Stomach (tissue), 9 donors: ENCODE results near the gene FAM222A. TPM values are rescaled to one million over a fixed set of nuclear protein-coding genes. Genes with fewer than 3 reads are reported as not detected.

ENCODE experiments used
- DNase-seq, 2 donors: peaks; one replicate each; pipeline versions ENCODE4 v3.0.0 to v3.0.0-alpha.2; 2013 to 2019
- H3K27ac ChIP-seq, 5 donors: fragments of 200-600 bp in 4 of 5; sonication (generic) in 4 of 5; one replicate each; pipeline ENCODE4 v1.5.1; 2013 to 2019; ENCODE audit warnings: mild to moderate bottlenecking in 1 of 5, moderate library complexity in 1 of 5
- H3K27me3 ChIP-seq, 3 donors: fragments of 200-600 bp; sonication (generic); one replicate each; pipeline ENCODE4 v1.5.1; 2017 to 2019; ENCODE audit warnings: mixed run types in 1 of 3
- H3K36me3 ChIP-seq, 4 donors: fragments of 200-600 bp; sonication (generic); 1 replicate in 3 of 4; 2 replicates in 1 of 4; pipeline ENCODE4 v1.5.1; 2016 to 2019
- H3K4me1 ChIP-seq, 4 donors: fragments of 200-600 bp; sonication (generic); one replicate each; pipeline ENCODE4 v1.5.1; 2016 to 2019
- H3K4me3 ChIP-seq, 4 donors: fragments of 200-600 bp; sonication (generic) in 3 of 4; one replicate each; pipeline ENCODE4 v1.5.1; 2016 to 2019; ENCODE audit warnings: mild to moderate bottlenecking in 1 of 4
- H3K9me3 ChIP-seq, 4 donors: fragments of 200-600 bp; sonication (generic); one replicate each; pipeline ENCODE4 v1.5.1; 2016 to 2019
- CTCF ChIP-seq, 7 experiments: fragments of 450-650 bp in 4 of 7; fragments of 200-600 bp in 3 of 7; sonication (generic) in 3 of 7; IDR thresholded peaks; one replicate each; pipeline ENCODE4 v1.5.1; 2016 to 2019; ENCODE audit warnings: antibody characterized with exemption in 7 of 7, control low read depth in 2 of 7, mild to moderate bottlenecking in 1 of 7
- EP300 ChIP-seq: sonication (generic); formaldehyde crosslinking; IDR thresholded peaks from one replicate; pipeline ENCODE4 v1.6.1; 2017; ENCODE audit warnings: antibody characterized with exemption
- POLR2A ChIP-seq, 4 donors: fragments of 450-650 bp; IDR thresholded peaks; one replicate each; pipeline ENCODE4 v1.6.1; 2016; ENCODE audit warnings: antibody characterized with exemption in 4 of 4, control low read depth in 2 of 4, mild to moderate bottlenecking in 1 of 4, moderate library complexity in 1 of 4
- POLR2AphosphoS5 ChIP-seq, 3 donors: sonication (generic); formaldehyde crosslinking; IDR thresholded peaks; one replicate each; pipeline ENCODE4 v1.6.1; 2016; ENCODE audit warnings: antibody characterized with exemption in 3 of 3
- WGBS, 5 donors: extraction: QIAGEN DNeasy Blood & Tissue Kit in 3 of 5; methylation state at CpG; one replicate each; pipeline versions ENCODE4 v1.1.5 to v1.1.7; 2013 to 2018; 5-methylcytosine and 5-hydroxymethylcytosine counted together
- intact Hi-C: fragments of 100-400 bp; cut with DNase I; formaldehyde crosslinking; loops from one replicate; pipeline ENCODE4 v1.15.1; 2023; ENCODE audit warnings: low total_unique reads
- polyA plus RNA-seq, 3 donors: library from polyadenylated mRNA; stranded (reverse); fragments of 200-250 nt; gene quantifications; one replicate each; pipeline ENCODE4 v1.2.3, GENCODE V29; 2013
- total RNA-seq, 5 donors: library from RNA; depleted of rRNA; stranded (reverse); fragments of >200 nt; gene quantifications; one replicate each; pipeline versions ENCODE4 v1.1.0 to v1.2.3, GENCODE V29; 2014 to 2016
- donor health status: healthy with polysubstance abuse.
- donor health status: Bipolar disorder and iron deficiency.
- donor health status: healthy.

Gene FAM222A
- total and polyA plus RNA-seq, 8 donors, result 1.7 to 19.7 (median 4.5) TPM

GRCh38 chr12:109711596-109712461, 1.8 kb upstream of the FAM222A start:
- Histone ChIP-seq H3K27me3 (peaks cover 0 to 74% (median 9%) of the 10 kb centered on the region in 3 donors), H3K9me3 (no peaks in the 10 kb centered on the region), H3K4me1 (peaks cover 28 to 55% (median 49%) of the 10 kb centered on the region in 4 donors), H3K4me3 (peak overlapping the region in 1 of 4 donors; percentile 4), H3K36me3 (no peaks in the 10 kb centered on the region), H3K27ac (peak overlapping the region in 3 of 5 donors; percentile 18 to 66 (median 47))
- TF ChIP-seq POLR2AphosphoS5 (IDR thresholded peaks at IDR 0.05) (no peak), POLR2A (IDR thresholded peaks at IDR 0.05) (no peak), CTCF (IDR thresholded peaks at IDR 0.05) (no peak), EP300 (no peak)
- peak; percentile 63 to 64 for DNase-seq
- 12 to 22% (median 17%) methylated on average over 27 to 37 of the region's 37 CpGs for WGBS, 5 donors
- intact Hi-C loops, result no loop called here

GRCh38 chr12:109714141-109714912, 702 bp downstream of the FAM222A start:
- no peaks in the 10 kb centered on the region for H3K9me3 ChIP-seq
- H3K4me1 ChIP-seq, result peaks cover 28 to 68% (median 51%) of the 10 kb centered on the region in 4 donors
- peak; percentile 73 to 90 for DNase-seq
- H3K27me3 ChIP-seq, result peaks cover 0 to 83% (median 13%) of the 10 kb centered on the region in 3 donors
- no peak for TF ChIP-seq POLR2AphosphoS5 (IDR thresholded peaks at IDR 0.05)
- TF ChIP-seq CTCF (IDR thresholded peaks at IDR 0.05), result peak in 2 of 7 experiments; percentile 24 to 31
- WGBS, 5 donors, result 0 to 4% (median 1%) methylated on average over 14 to 96 of the region's 96 CpGs
- H3K36me3 ChIP-seq, result no peaks in the 10 kb centered on the region
- intact Hi-C loops, result no loop called here
- peak overlapping the region; percentile 40 to 79 (median 68) for H3K27ac ChIP-seq
- peak overlapping the region; percentile 66 to 88 (median 77) for H3K4me3 ChIP-seq

- Histone ChIP-seq H3K4me3 (peak overlapping the region; percentile 66 to 88 (median 77)), H3K36me3 (no peaks in the 10 kb centered on the region), H3K27me3 (peaks cover 0 to 80% (median 13%) of the 10 kb centered on the region in 3 donors), H3K27ac (peak overlapping the region in 4 of 5 donors; percentile 40 to 79 (median 68)), H3K9me3 (no peaks in the 10 kb centered on the region), H3K4me1 (peaks cover 28 to 65% (median 52%) of the 10 kb centered on the region in 4 donors)
- whole genome bisulfite sequencing, 5 donors, result 12 to 33% (median 23%) methylated on average over 9 to 13 of the region's 13 CpGs
- DNase-seq, result no peak
- no peak for TF ChIP-seq CTCF (IDR thresholded peaks at IDR 0.05)
- intact Hi-C loops, result no loop called here
Observed at GRCh38 chr12:109714913-109715244, 1.3 kb downstream of the FAM222A start.

GRCh38 chr12:109715310-109716091, 1.9 kb downstream of the FAM222A start:
- intact Hi-C loops, result no loop called here
- H3K9me3 ChIP-seq, result no peaks in the 10 kb centered on the region
- peaks cover 28 to 71% (median 57%) of the 10 kb centered on the region in 4 donors for H3K4me1 ChIP-seq
- DNase-seq, result peak; percentile 46 to 62
- no peaks in the 10 kb centered on the region for H3K36me3 ChIP-seq
- H3K27me3 ChIP-seq, result peaks cover 0 to 75% (median 13%) of the 10 kb centered on the region in 3 donors
- TF ChIP-seq POLR2AphosphoS5 (IDR thresholded peaks at IDR 0.05), result no peak
- TF ChIP-seq CTCF (IDR thresholded peaks at IDR 0.05), result no peak
- no peak for TF ChIP-seq EP300
- TF ChIP-seq POLR2A (IDR thresholded peaks at IDR 0.05), result no peak
- WGBS, 5 donors, result 33 to 57% (median 52%) methylated on average over 11 to 19 of the region's 19 CpGs
- H3K27ac ChIP-seq, result peak overlapping the region in 4 of 5 donors; percentile 40 to 79 (median 68)
- peak overlapping the region; percentile 66 to 88 (median 77) for H3K4me3 ChIP-seq
